Cardiac fibroblast (primary cell): Measurements from ENCODE around the gene GCKR.
A peak's percentile ranks its signal among the peaks of the same experiment; 100 is the strongest.
"Not testable (repeated sequence)": the region's sequence is repeated elsewhere in the genome, so short reads cannot be mapped to it uniquely, and the experiment has no call there.

Experiments used
- DNase-seq, 2 donors: peaks; one replicate each; pipeline versions ENCODE4 v3.0.0 to v3.0.0-alpha.2; 2010; ENCODE audit warnings: low read depth in 2 of 2
- H3K4me3 ChIP-seq, 2 donors: replicated peaks in 1 of 2; 1 replicate in 1 of 2; 2 replicates in 1 of 2; pipeline ENCODE4 v1.5.1; 2011; ENCODE audit warnings: low read depth in 2 of 2, low read length in 2 of 2, mild to moderate bottlenecking in 2 of 2, moderate library complexity in 1 of 2
- TF ChIP-seq, protein P1 (sequence below): IDR thresholded peaks from one replicate; pipeline ENCODE4 v1.5.1; 2011; ENCODE audit warnings: low read depth, mild to moderate bottlenecking, low read length, inconsistent platforms

Gene GCKR

GRCh38 chr2:27522400-27522945 is 25.8 kb downstream of the GCKR start:
- TF ChIP-seq, protein P1, sequence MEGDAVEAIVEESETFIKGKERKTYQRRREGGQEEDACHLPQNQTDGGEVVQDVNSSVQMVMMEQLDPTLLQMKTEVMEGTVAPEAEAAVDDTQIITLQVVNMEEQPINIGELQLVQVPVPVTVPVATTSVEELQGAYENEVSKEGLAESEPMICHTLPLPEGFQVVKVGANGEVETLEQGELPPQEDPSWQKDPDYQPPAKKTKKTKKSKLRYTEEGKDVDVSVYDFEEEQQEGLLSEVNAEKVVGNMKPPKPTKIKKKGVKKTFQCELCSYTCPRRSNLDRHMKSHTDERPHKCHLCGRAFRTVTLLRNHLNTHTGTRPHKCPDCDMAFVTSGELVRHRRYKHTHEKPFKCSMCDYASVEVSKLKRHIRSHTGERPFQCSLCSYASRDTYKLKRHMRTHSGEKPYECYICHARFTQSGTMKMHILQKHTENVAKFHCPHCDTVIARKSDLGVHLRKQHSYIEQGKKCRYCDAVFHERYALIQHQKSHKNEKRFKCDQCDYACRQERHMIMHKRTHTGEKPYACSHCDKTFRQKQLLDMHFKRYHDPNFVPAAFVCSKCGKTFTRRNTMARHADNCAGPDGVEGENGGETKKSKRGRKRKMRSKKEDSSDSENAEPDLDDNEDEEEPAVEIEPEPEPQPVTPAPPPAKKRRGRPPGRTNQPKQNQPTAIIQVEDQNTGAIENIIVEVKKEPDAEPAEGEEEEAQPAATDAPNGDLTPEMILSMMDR, result no peak
- no peak for DNase-seq
- no peak overlapping the region for H3K4me3 ChIP-seq

- TF ChIP-seq, protein P1, result no peak
- no peak overlapping the region for H3K4me3 ChIP-seq
- peak in 1 of 2 donors; percentile 17 for DNase-seq
These were observed 30.5 kb downstream of the GCKR start for GRCh38 chr2:27527182-27527581.

DNA sequence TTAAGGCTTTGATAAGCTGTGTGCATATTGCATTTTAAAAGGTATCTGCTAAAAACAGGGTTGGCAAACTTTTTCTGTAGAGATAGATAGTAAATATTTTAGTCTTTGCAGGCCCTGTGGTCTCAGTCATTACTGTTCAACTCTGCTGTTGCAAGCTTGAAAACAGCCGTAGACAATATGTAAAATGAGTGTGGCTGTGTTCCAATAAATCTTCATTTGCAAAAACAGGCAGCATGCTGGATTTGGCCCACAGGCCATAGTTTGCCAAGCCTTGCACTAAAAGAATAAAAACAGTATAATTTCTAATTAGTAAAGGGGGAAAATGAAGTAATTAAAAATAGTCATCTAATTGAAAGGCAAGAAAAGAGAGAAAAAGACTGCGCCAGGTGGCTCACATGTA is 35.3 kb downstream of the GCKR start:
- H3K4me3 ChIP-seq, result no peak overlapping the region
- DNase-seq, result no peak
- TF ChIP-seq, protein P1, result no peak

GRCh38 chr2:27537287-27537686 is 40.6 kb downstream of the GCKR start:
- TF ChIP-seq, protein P1, result no peak
- DNase-seq, result no peak
- H3K4me3 ChIP-seq, result no peak overlapping the region

- H3K4me3 ChIP-seq, DNase-seq: not testable (repeated sequence)
These were observed 42.3 kb downstream of the GCKR start for GRCh38 chr2:27538839-27539450.

- H3K4me3 ChIP-seq, DNase-seq: not testable (repeated sequence)
These were observed 43.0 kb downstream of the GCKR start for GRCh38 chr2:27539649-27540048.

GRCh38 chr2:27544143-27544821 is 47.6 kb downstream of the GCKR start:
- TF ChIP-seq, protein P1, result no peak
- DNase-seq, result no peak
- H3K4me3 ChIP-seq, result no peak overlapping the region
